ENCODE measurements around the gene CHPF.
A peak's percentile ranks its signal among the peaks of the same experiment; 100 is the strongest.

CHPF gene

DNA sequence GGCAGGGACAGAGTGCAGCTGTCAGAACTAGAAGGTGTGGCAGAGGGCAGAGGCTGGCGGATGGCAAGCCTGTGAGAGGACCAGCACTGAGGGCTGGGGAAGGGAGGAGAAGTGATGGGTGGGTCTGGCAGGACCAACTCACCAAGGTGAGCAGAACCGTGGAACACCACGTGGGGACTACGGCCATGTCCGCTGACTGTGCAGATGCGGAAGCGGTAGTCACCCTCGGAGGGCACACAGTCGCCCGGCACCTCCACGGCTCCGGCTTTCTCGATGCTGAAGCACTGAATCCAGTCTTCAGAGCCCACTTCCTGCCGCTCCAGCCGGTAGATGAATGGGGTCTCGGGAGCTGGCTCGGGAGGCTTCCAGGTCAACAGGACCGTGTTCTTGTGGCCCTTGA is 23.5 kb upstream of the CHPF start:
- no peak for DNase-seq (ENCODE audit: low read depth)

DNA sequence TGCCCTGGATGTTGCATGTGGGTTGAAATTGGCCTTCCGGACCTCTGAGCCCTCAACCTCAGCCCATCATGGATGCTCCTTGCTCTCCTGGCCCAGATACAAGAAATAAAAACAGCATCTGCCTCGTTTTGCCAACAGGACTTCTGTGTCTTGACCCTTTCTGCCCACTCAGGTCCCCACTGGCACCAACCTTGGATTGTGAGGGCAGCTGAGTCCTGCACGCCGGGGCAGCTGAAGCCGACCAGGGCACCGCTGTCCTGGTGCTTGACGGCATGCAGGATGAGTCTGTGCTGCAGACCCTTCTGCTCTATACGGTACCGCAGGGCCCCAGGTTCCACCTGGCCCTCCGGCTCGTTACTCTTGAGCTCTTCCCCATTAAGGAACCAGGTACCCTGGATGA is 23.0 kb upstream of the CHPF start:
- no peak for DNase-seq (ENCODE audit: low read depth)

DNA sequence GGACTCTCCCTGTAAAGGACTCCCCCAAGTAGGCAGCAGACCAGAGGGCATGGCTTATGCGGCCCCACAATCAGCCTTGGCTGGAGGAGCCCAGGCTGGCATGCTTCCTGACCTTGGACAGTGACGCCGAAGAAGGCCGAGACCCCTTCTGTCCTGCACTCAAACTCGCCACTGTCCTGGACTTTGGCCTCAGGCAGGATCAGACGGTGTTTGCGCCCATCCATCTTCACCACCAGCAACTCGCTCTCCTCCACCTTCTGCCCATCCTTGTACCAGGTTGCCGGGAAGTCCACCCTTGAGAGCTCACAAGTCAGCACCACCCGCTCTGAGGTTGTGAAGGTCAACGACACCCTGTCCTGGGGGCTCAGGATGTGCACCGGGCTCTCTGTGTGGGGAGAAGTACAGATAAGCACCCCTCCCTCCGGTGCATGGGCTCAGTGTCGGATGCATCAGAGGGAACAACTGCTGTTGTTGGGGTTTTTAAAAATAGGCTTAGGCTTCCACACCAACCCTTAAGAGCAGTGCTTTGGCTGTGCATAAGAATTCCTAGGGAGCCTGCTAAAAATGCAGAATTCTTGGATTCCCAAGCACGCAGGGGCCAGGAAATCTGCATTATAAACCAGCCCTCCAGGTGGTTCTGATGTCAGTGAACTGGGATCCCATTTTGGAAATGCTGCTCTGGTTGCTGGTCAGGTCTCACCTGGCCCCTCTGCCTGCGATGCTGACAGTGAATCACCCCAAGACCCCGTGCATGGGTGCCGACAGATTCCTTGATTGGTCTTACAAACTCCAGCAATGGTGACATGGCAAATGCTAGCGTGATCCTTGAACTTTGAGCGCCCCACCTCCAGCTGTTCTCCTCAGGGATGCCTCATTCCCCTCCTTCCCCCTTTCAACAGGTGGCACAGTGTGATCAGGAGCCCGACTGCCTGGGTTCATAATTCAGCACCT is 21.8 kb upstream of the CHPF start:
- no peak for DNase-seq (ENCODE audit: low read depth)

DNA sequence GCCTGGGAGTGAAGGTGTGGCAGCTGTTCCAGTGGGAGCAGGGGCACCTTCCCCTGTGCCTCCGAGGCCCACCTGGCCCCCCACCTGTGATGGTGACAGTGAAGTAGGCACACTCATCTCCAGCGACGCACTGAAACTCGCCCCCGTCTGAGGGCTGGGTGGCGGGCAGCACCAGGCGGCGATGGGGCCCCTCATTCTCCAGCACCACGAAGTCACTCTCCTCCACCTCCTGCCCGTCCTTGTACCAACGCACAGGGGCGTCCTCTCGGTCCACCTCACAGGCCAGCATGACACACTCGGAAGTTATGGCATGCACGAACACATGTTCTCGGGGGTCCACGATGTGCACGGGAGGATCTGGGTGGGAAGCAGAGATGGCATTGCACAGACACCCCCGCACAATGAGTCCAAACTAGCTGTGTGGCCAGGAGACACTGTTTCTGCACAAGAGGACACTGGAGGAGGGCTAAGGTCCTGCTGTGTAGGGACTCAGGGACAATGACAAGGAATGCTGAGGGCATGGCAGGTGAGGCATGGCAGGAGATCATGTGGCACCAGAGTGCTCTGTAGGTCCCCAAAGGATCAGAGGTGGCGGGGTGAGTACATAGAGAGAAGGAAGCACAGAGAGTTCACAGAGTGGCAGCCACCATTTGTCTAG is 19.8 kb upstream of the CHPF start:
- DNase-seq (ENCODE audit: low read depth) = no peak

DNA sequence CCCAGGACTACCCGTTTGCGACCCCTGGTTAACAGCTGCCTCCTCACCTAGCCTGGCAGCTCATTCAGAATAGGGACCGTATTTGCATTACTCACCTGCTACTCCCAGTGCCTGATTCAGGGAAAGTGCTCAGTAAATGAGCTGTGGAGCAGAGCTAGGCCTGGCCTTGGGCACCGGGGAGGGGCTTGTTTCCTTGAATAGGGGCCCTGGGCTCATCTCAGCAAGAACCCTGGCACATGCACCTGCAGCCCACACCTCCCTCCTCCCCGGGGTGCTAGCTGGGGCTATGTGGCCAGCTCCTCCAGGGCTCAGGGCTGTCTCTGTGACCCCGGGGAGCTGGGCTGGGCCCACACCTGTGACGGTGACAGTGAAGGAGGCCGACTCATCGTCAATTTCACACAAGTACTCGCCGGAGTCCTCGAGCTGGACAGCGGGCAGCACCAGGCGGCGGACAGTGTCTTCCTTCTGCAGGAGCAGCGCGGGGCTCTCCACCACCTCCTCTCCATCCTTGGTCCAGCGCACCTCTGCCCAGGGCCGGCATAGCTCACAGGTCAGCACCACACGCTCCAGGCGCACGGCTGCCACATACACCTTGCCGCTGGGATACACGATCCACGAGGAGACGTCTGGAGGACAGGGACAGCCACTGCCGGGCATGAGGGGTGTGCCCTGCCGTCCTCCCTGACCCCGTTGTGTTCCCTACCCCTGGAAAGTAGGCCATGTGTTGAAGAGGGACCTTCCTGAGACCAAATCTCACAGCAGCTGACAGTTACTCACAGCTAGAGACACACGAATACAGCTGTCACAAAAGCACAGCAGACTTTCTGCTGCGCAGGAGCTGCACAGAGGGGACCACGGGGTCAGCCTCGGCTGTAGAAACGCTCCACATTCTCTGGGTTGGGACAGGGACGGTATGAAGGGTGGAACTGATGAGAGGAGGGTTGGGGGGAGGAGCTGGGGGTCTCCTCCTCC is 18.7 kb upstream of the CHPF start:
- no peak for DNase-seq (ENCODE audit: low read depth)

DNA sequence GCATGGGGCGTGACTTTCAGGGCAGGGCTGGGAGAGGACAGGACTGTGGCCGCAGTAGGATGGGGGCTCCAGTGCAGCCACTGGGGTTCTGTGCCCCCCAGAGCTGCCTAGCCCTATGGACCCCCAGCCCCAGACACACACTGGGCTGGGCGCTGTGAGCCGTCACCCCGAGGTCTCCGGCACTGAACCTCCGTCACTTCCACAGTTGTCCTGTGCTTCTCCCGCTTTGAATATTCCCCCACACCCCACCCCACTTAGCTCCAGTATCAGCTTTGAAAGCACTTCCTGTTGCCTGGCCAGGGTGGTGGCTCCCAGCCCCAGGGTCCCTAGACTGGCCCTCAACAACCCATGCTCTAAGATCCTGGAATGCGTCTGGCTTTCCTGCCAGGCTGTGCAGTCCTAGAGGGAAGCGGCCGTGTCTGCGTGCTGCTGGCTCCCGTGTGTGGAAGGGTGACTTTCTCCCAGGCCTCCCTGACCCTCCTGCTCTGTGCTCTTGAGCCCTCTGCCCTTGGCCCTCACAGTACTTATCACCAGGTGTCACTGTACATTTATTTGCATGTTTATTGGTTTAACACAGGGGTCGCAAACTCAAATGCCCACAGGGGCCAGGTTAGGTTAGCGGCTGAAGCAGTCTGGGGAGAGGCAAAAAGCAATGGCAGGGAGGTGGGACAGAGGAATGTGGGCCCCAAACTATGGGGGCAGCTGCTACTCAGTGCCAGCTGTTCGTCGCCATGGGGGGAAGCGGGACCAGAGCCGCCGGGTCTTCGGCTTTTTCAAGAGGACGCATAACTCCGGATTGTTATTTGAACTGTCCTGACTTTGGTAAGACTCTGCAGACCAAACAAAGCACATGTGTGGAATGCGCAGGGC is 17.8 kb upstream of the CHPF start:
- no peak for DNase-seq (ENCODE audit: low read depth)

DNA sequence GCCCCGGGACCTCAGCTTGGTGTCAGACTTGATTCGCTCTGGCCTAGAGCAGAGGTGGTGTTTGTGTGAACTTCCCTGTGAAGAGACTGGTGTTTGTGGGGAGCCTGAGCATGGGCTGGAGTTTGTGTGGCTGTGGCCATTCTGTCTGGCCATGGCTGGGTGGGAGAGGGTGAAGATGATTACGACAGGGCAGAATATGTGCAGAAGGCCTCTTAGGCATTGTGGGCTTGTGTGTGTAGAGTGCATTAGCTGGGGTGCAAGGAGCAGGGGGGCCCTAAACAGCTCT is 17.2 kb upstream of the CHPF start:
- no peak for DNase-seq (ENCODE audit: low read depth)

DNA sequence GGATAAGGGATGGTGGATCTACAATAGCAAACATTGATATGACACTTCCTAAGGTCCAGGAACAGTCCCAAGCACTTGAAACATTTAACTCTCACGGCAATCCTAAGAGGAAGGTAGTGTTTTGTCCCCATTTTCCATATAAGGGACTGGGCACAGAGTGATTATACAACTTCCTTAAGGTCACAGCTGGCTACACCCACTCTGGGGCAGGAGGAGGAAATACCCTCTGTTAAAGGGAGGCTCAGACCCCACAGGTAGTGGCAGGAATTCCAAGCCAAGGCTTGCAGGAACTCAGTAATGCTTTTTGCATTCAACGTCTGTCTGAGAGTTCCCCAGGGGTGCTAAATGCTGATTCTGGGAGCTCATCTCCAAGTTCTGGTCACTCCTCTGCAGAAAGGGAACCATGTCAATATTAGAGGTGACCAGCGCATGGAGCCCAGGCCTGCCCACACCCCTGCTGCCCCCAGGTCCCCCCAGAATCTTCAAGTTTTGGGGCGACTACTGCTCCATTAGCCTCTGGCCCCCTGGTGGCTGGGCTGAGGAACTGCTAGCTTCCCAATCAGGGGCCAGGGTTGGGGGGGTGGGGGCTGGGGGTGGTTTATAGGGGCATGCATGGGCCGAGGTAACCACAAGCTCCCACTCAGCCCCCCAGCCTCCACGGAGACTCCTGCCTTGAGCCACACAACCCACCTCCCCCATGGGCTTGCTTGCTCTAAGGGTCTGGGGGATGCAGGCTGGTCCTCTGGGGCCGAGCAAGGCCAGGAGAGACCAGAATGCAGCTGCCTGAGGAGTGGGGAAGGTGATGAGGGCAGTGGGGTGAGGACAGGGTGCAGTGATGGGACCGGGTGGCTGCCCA is 16.7 kb upstream of the CHPF start:
- DNase-seq (ENCODE audit: low read depth) = peak; percentile 31

DNA sequence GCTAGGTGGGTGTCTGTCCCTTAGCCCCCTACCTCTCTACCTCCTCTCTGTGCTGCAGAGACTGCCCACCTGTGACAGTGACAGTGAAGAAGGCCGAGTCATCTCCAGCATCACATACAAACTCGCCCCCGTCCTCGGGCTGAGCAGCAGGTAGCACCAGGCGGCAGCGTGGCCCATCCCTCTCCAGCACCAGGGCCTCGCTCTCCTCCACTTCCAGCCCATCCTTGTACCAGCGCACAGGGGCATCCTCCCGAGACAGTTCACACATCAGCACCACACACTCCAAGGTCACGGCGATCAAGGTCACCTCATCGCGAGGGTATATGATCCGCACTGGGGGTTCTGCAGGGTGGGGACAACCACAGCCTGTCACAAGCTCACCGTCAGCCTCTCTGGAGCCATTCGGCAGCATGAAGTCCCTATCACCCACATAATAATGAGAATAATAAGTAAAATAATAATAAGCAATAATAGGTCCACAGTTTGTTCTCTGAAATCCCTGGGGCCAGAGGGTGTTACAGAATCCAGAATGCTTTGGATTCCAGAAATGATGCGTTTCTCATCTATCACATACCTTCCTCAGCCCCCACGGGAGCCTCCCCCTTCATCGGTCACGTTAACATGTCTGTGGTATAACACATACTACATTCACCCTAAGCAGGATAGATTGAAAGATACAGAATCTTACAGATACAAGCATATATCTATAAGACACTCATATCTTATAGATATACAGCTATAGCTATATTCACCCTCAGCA is 15.7 kb upstream of the CHPF start:
- no peak for DNase-seq (ENCODE audit: low read depth)

DNA sequence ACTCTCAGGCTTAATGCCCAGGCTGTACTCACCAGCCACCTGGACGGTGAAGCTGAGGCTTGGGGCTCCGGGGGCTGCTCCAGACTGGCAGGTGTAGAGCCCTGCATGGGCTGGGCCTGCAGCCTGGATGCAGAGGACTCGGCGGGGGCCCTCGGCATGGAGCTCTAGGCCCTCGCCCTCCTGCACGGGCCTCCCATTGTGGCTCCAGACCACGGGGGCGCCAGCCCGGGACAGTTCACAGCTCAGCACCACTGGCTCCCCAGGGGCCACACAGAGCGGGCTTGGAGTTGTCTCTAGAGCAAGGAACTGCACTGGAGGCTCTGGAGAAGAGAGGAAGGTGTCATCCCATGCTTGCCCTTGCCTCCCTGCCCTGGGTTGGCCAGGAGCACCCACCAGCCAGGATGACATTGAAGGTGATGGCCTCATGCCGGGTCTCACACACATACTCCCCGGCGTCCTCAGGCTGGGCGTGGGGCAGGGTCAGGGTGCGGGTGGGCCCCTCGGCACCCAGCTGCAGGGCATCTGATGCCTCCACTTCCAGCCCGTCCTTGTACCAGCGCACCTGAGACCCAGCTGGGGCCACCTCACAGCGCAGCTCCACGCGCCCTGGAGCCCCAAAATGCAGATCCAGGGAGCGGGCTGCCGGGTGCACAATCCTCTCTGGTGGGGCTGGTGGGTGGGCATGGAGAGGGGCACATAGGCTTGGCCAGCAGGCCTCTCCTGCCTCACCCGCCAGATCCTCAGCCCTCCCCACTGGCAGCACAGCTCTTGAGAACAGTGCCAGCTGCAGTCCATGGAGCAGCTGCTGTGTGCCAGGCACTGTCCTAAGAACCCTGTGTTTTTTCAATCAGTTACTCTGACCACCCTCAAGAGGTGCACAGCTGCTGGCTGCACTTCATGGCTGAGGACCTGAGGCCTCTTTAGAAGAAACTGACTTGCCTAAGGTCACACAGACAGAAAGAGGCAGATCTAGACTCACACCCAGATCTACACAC is 14.5 kb upstream of the CHPF start:
- DNase-seq (ENCODE audit: low read depth) = no peak

DNA sequence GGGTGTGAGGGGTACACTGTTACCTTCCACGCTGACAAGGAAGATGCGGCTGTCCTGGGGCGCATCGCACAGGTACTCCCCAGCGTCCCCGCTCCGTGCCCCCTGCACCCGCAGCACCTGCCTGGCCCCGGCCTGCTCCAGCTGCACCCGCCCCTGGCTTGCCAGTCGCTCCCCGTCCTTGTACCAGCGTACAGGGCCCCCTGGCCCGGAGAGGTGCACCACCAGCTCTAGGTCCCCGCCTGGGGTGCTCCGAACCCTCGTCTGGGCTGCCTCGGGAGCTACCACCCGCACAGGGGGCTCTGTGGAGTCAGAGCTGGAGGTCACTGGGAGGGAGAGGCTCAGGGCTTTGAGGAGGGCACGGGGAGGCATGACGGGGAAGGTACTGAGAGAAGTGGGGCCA is 13.7 kb upstream of the CHPF start:
- DNase-seq (ENCODE audit: low read depth) = no peak

DNA sequence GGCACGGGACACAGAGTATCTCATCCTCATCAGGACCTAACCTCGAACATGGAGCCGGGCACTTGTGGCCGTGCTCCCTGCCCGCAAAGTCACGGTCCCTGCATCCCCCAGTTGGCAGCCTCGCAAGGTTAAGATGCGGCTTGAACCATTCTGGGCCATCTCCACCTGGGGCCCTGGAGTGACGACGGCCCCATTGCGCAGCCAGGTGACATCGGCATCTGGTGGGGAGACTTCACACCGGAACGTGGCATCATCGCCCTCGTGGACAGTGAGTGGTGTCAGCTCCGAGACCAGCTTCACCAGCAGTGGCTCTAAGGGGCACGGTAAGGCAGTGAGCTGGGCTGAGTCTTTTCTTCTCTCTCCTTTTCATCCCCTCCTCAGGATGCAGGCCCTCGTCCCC is 12.8 kb upstream of the CHPF start:
- no peak for DNase-seq (ENCODE audit: low read depth)

DNA sequence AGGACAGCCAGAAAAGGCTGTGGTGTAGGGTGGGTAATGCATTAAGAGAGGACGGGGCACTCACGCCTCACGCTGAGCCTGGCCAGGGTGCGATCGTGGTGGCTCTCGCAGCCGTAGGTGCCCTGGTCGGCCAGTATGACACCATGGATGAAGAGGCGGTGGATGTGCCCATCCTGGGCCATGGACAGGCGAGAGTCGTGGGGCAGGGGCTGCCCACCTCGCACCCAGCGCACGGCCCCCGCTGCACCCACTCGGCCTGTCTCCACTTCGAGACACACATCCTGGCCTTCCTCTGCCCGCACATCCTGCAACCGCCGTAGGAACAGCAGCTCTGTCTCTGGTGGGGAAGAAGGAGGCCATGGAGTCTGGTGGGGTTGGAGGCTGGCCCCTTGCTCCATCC is 12.3 kb upstream of the CHPF start:
- no peak for DNase-seq (ENCODE audit: low read depth)

DNA sequence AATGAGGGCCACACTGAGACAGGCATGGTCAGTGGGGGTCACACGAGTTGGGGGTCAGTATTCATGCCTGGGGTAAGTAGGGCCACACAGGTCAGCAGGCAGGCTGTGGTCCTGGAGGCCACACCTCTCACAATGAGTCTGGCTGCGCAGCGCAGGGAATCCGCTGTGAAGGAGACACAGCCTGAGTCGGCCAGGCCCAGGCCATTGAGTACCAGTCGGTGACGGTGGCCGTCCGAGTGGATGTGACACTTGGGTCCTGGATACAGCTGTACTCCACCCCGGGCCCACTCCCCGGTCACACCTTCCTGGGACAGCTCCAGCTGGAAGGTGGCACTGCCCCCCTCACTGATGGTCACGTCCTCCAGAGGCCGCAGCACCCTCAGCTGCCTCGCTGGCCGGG is 10.7 kb upstream of the CHPF start:
- DNase-seq (ENCODE audit: low read depth) = no peak

DNA sequence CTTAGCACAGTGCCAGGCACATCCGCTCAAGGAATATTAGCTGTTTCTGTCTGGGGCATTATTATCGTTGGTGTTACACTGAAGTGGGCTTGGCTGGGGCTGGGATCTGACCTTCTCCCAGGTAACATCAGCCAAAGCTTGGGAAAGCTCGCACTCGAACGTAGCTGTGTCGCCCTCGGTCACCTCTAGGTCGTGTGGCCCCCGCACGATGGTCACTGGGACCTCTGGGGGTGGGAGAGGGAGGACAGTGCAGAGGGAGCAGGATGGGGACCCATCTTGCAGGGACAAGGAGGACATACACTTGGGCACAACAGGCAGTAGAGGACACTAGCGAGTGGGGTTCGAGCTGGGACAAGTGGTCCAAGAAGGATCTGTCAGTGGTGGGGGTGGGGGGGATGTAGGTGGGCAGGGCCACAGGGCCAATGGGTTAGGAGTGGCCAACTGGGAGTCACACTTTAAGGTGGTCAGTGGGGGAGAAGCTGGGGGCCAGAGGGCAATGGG is 9.9 kb upstream of the CHPF start:
- DNase-seq (ENCODE audit: low read depth) = no peak

DNA sequence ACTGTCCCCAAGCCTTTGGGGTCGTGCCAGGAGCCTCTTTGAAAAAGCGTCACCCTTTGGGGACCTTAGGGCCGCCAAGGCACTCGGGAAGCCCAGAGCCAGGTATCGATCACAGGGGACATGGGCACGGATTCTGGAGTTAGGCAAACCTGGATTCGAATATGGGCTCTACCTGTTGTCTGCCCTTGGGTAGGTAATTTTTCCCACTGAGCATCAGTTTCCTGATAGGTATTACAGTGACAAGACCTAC is 9.5 kb upstream of the CHPF start:
- no peak for DNase-seq (ENCODE audit: low read depth)

DNA sequence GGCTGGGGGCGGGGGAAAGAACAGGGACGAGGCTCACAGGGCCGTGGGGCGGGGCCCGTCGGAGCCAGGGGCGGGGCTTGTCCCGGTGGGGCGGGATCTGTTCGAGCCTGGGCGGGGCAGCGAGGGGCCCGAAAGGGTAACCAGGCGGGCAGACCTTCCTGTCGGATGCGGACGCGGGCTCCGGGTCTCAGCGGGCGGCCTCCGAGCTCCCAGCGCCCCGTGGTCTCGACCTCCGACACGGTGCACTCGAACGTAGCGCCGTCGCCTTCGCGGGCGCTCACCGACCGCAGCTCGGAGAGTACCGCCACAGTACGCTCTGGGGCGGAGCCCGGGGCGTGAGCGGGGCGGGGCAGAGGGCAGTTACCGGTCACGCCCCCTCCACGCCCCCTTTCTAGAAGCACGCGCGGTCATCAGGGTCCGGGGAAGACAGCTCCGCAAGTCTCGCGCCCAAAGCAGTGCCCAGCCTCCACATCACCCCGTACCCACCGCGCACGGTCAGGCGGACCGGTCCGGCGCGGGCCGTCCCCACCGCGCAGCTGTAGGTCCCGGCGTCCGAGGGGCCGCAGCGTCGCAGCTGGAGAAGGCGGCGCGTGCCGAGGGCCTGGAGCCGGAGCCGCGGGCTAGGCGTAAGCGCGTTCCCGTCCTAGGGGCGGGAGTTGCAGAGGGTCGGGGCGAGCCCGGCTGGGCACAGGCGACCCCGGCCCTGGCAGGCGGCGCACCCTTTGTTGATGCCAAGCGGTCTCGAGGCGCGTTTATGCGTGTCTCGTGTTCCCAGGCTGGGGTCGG is 9.0 kb upstream of the CHPF start:
- peak; percentile 87 for DNase-seq (ENCODE audit: low read depth)
